Erythroblast (primary cell): ENCODE results near the gene CFAP97D1.

Experiments
- GATA1 ChIP-seq: IDR thresholded peaks from 2 replicates; pipeline ENCODE4 v1.6.1; 2011; ENCODE audit warnings: low read depth, mild to moderate bottlenecking, control low read depth, low read length, moderate library complexity
- POLR2A ChIP-seq: IDR thresholded peaks from 2 replicates; pipeline ENCODE4 v1.6.1; 2011; ENCODE audit warnings: mild to moderate bottlenecking, low read length

DNA sequence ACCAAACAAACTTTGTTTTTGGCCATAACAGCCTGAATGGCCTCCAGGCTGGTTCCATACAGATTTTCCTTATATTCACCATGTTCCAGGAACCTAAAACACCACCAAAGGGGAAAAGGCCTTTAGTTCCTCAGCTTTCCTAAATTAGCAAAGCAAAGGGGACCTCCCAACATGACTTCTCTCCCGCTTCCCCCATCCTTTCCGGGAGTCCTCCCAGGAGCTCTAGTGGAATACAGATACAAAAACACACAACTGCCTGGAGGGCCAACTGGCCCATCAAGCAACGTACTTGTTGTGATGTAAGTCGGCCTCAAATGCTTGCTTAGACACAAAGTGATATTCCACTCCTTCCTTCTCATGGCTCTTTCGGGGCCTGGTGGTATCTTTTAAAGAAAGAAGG, 30.6 kb downstream of the CFAP97D1 start:
- no peak for TF ChIP-seq POLR2A
- TF ChIP-seq GATA1, result no peak
